Measurements from ENCODE around the gene PPFIBP2. TPM values are rescaled to one million over a fixed set of nuclear protein-coding genes. Genes with fewer than 3 reads are reported as not detected.

The PPFIBP2 gene
- total and polyA plus RNA-seq, 2 of the 13 experiments (the other 11 are each of a cell fraction or from before 2014, with no cell fraction given), result 15.0 to 52.5 TPM

DNA sequence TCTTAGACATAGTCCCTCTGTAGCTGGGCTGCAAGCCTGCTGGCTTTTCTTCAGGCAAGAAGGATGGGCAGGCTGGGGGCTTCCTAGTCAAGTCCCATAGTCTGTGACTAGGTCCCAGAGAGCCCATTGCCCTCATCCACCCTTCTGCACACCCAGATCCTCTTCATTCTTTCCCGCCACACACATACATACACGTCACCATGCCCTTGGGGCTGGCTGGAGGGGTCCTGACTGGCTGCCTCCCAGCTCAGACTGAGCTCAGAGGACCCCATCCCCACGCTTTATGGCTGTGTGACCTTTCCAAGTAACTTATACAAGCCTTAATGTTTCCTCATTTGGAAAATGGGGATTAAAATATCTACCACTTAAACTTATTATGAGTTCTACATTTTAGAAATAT lies 13.5 kb upstream of the PPFIBP2 start:
- in situ Hi-C loops (cut with HindIII; ENCODE audit: extremely low pct_ligation_motif_present, low pct_unique_long_range_greater_than_20kb), result no loop called here

DNA sequence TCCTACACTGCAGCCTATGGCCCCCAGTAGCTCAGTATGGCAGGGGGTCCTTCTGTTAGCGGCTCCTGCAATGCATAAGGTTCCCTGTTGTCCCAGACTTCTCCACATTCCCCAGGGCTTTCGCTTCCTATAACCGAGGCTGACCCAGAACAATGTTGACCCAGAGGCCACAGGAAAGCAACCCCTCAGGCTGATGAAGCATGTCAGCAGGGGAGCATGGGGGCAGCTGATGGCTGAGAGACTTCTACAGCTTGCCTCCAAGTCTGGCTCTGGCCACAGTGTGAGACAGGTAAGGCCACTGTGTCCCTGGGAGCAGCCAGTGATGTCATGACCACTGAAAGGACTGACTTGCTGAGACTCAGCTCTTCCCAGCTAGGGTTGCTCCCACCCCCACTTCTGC lies 12.5 kb upstream of the PPFIBP2 start:
- ChIA-PET POLR2A (no interaction called here), CTCF (ENCODE audit: low intra/inter-chr PET ratio, low total read pairs) (no interaction called here)
- no peaks in the 10 kb centered on the region; a peak in 1 of 5 replicates for H3K27me3 ChIP-seq (ENCODE audit: control insufficient read depth in 1 of 2, insufficient read depth in 2 of 2, low read length in 2 of 2)
- no peaks in the 10 kb centered on the region for H4K20me1 ChIP-seq (ENCODE audit: insufficient read depth, low read length)
- no peak overlapping the region for H3K9ac ChIP-seq (ENCODE audit: insufficient read depth, low read depth, low read length)
- H3K4me3 ChIP-seq (replicated peaks in 1 of 3; ENCODE audit: insufficient read depth in 1 of 3, low read depth in 2 of 3, low read length in 3 of 3), result no peak overlapping the region
- in situ Hi-C loops (cut with HindIII; ENCODE audit: extremely low pct_ligation_motif_present, low pct_unique_long_range_greater_than_20kb) (no loop called here), intact Hi-C loops (cut with micrococcal nuclease; ENCODE audit: unreplicated experiment) (no loop called here)
- H3K4me2 ChIP-seq (ENCODE audit: low read depth, low read length), result no peak overlapping the region
- WGBS (ENCODE audit: low lambda C conversion rate), result 79% methylated on average over 2 of the region's 3 CpGs
- no peak overlapping the region for H3K27ac ChIP-seq (ENCODE audit: extremely low read length, insufficient read depth, low read length)
- ATAC-seq (no peak), FAIRE-seq (no peak), DNase-seq (ENCODE audit: low spot score) (no peak)
- H2AFZ ChIP-seq (ENCODE audit: low read length), result no peak overlapping the region
- TF ChIP-seq CHD4 (IDR thresholded peaks at IDR 0.05; ENCODE audit: borderline replicate concordance, low read length) (no peak), ZKSCAN1 (IDR thresholded peaks at IDR 0.05; ENCODE audit: low read length) (no peak), CBFB (CRISPR knock-in tag; IDR thresholded peaks at IDR 0.05) (no peak), RERE (CRISPR knock-in tag; IDR thresholded peaks at IDR 0.05; ENCODE audit: low read depth) (no peak), DPF2 (CRISPR knock-in tag; IDR thresholded peaks at IDR 0.05; ENCODE audit: borderline replicate concordance, low read depth) (no peak), ZBTB2 (CRISPR knock-in tag; IDR thresholded peaks at IDR 0.05; ENCODE audit: low read depth) (no peak), POLR2G (IDR thresholded peaks at IDR 0.05; ENCODE audit: low read depth, low read length) (no peak)
- H3K36me3 ChIP-seq (replicated peaks in 1 of 2; ENCODE audit: control insufficient read depth in 1 of 2, insufficient read depth in 2 of 2, low read length in 2 of 2), result no peaks in the 10 kb centered on the region
- H3K79me2 ChIP-seq (ENCODE audit: insufficient read depth, low read length), result no peaks in the 10 kb centered on the region
- no TSS peak for BruUV-seq (replicated peaks)
- no peaks in the 10 kb centered on the region for H3K4me1 ChIP-seq (ENCODE audit: insufficient read depth, low read length)
- H3K9me3 ChIP-seq (ENCODE audit: low read length), result no peaks in the 10 kb centered on the region

More for the DNA sequence above, 13.5 kb upstream of the PPFIBP2 start:
- 47% methylated on average over 3 of the region's 3 CpGs for WGBS (ENCODE audit: low lambda C conversion rate)
- Histone ChIP-seq H3K4me2 (ENCODE audit: low read depth, low read length) (no peak overlapping the region), H2AFZ (ENCODE audit: low read length) (no peak overlapping the region), H3K4me3 (replicated peaks in 1 of 3; ENCODE audit: insufficient read depth in 1 of 3, low read depth in 2 of 3, low read length in 3 of 3) (no peak overlapping the region), H3K79me2 (ENCODE audit: insufficient read depth, low read length) (no peaks in the 10 kb centered on the region), H3K27ac (ENCODE audit: extremely low read length, insufficient read depth, low read length) (no peak overlapping the region), H3K9ac (ENCODE audit: insufficient read depth, low read depth, low read length) (no peak overlapping the region), H3K36me3 (replicated peaks in 1 of 2; ENCODE audit: control insufficient read depth in 1 of 2, insufficient read depth in 2 of 2, low read length in 2 of 2) (no peaks in the 10 kb centered on the region), H3K9me3 (ENCODE audit: low read length) (no peaks in the 10 kb centered on the region), H3K27me3 (ENCODE audit: control insufficient read depth in 1 of 2, insufficient read depth in 2 of 2, low read length in 2 of 2) (no peaks in the 10 kb centered on the region; a peak in 1 of 5 replicates), H4K20me1 (ENCODE audit: insufficient read depth, low read length) (no peaks in the 10 kb centered on the region), H3K4me1 (ENCODE audit: insufficient read depth, low read length) (no peaks in the 10 kb centered on the region)
- ATAC-seq (no peak), DNase-seq (ENCODE audit: low spot score) (no peak), FAIRE-seq (no peak)
- no peak for TF ChIP-seq MEIS2 (CRISPR knock-in tag; IDR thresholded peaks at IDR 0.05)
- TF ChIP-seq, protein P1, sequence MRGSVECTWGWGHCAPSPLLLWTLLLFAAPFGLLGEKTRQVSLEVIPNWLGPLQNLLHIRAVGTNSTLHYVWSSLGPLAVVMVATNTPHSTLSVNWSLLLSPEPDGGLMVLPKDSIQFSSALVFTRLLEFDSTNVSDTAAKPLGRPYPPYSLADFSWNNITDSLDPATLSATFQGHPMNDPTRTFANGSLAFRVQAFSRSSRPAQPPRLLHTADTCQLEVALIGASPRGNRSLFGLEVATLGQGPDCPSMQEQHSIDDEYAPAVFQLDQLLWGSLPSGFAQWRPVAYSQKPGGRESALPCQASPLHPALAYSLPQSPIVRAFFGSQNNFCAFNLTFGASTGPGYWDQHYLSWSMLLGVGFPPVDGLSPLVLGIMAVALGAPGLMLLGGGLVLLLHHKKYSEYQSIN (CRISPR knock-in tag; IDR thresholded peaks at IDR 0.05; ENCODE audit: borderline replicate concordance), result no peak
- BruUV-seq (replicated peaks), result no TSS peak
- POLR2A ChIA-PET, result no interaction called here
- CTCF ChIA-PET (ENCODE audit: low intra/inter-chr PET ratio, low total read pairs), result no interaction called here
- intact Hi-C loops (cut with micrococcal nuclease; ENCODE audit: unreplicated experiment), result no loop called here
